ENCODE results near the gene NDUFA1. TPM values are rescaled to one million over a fixed set of nuclear protein-coding genes. Genes with fewer than 3 reads are reported as not detected.

The NDUFA1 gene
- total and polyA plus RNA-seq, 4 donors: 27.4 to 260 (median 63.3) TPM

Other genes starting within 250 kb of the NDUFA1 start
- gene SEPTIN6, start 178.7 kb upstream of the NDUFA1 start, total RNA-seq: 10 to 100 TPM in 1 of 2 donors, 1 to 10 TPM in 1; 9.9 to 11.5 TPM
- 10 to 100 TPM in 1 of 2 donors, 1 to 10 TPM in 1; 9.4 to 11.4 TPM for gene SEPTIN6, start 178.7 kb upstream of the NDUFA1 start, polyA plus RNA-seq
- 1 to 10 TPM in 1 of 2 donors, under 1 TPM in 1; 0.42 to 2.5 TPM for gene SOWAHD, start 113.2 kb upstream of the NDUFA1 start, total RNA-seq
- gene SOWAHD, start 113.2 kb upstream of the NDUFA1 start, polyA plus RNA-seq: under 1 TPM; 0.10 to 0.48 TPM
- gene RPL39, start 80.2 kb upstream of the NDUFA1 start, total RNA-seq: 100 to 1,000 TPM; 623 TPM
- 1,000 to 10,000 TPM in 1 of 2 donors, 100 to 1,000 TPM in 1; 657 to 2,860 TPM for gene RPL39, start 80.2 kb upstream of the NDUFA1 start, polyA plus RNA-seq
- 1 to 10 TPM; 3.3 TPM for gene UPF3B, start 18.9 kb upstream of the NDUFA1 start, total RNA-seq
- gene UPF3B, start 18.9 kb upstream of the NDUFA1 start, polyA plus RNA-seq: 1 to 10 TPM; 4.5 to 4.6 TPM
- 1 to 10 TPM; 6.6 to 7.1 TPM for gene RNF113A, start 99 bp upstream of the NDUFA1 start, total RNA-seq
- gene RNF113A, start 99 bp upstream of the NDUFA1 start, polyA plus RNA-seq: 10 to 100 TPM in 1 of 2 donors, 1 to 10 TPM in 1; 9.9 to 10.1 TPM
- not detected for gene AKAP14, start 24.1 kb downstream of the NDUFA1 start, total RNA-seq
- not detected for gene AKAP14, start 24.1 kb downstream of the NDUFA1 start, polyA plus RNA-seq
- 1 to 10 TPM; 2.9 to 3.3 TPM for gene NKAP, start 71.9 kb downstream of the NDUFA1 start, total RNA-seq
- gene NKAP, start 71.9 kb downstream of the NDUFA1 start, polyA plus RNA-seq: 1 to 10 TPM; 2.4 TPM
- not detected for gene RHOXF2B, start 205.9 kb downstream of the NDUFA1 start, total RNA-seq
- under 1 TPM in 1 of 2 donors, not detected in 1; 0.13 TPM for gene RHOXF2B, start 205.9 kb downstream of the NDUFA1 start, polyA plus RNA-seq
- not detected for gene RHOXF1, start 244.1 kb downstream of the NDUFA1 start, total RNA-seq
- gene RHOXF1, start 244.1 kb downstream of the NDUFA1 start, polyA plus RNA-seq: not detected

Data from liver (tissue), 4 donors.